ENCODE results near the gene CAPN1.
"Not testable (repeated sequence)": the region's sequence is repeated elsewhere in the genome, so short reads cannot be mapped to it uniquely, and the experiment has no call there.

CAPN1 gene

DNA sequence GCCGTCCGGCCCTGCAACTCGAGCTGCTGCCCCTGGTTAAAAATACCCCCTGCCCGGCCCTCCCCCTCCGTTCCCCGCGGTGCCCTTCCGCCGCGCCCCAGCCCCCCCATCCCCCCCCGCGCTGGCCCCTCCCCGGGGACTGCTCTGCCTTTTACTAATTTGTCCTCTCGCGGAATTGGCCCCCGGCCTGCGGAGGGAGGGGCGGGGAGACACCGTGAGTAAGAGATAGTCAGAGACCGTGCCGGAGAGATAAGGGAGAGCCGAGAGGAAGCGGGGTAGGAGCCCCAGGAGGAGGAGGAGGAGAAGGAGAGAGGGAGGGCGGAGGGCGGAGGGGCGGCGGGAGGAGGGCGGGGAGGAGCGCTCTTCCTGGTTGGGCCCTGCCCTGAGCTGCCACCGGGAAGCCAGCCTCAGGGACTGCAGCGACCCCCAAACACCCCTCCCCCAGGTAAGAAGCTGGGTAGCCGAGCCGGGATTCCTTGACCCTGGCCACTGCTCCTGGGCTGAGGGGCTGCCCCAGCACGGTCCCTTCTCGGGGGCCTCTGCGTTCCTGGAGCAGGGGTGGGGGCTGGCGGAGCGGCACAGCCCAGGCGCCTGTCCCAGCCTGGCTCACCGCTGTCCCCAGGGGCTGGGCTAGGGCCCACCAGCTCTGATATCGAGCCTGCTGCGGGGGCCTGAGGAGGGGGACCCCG, at the start of gene CAPN1:
Gene CAPN1 (plus strand): TSS at position 360 of the 689 bp plus-strand sequence. CDS start 774 bp downstream, outside the sequence.
- Mint-ChIP-seq H3K4me3 (peak within 1 kb of the TSS; percentile 88), H3K9me3 (no peaks in the 10 kb centered on the region), H3K27me3 (no peaks in the 10 kb centered on the region), H3K4me1 (peaks cover 18% of the 10 kb centered on the region), H3K27ac (peak within 1 kb of the TSS; percentile 79), H3K36me3 (peaks cover 2% of the 10 kb centered on the region)

DNA sequence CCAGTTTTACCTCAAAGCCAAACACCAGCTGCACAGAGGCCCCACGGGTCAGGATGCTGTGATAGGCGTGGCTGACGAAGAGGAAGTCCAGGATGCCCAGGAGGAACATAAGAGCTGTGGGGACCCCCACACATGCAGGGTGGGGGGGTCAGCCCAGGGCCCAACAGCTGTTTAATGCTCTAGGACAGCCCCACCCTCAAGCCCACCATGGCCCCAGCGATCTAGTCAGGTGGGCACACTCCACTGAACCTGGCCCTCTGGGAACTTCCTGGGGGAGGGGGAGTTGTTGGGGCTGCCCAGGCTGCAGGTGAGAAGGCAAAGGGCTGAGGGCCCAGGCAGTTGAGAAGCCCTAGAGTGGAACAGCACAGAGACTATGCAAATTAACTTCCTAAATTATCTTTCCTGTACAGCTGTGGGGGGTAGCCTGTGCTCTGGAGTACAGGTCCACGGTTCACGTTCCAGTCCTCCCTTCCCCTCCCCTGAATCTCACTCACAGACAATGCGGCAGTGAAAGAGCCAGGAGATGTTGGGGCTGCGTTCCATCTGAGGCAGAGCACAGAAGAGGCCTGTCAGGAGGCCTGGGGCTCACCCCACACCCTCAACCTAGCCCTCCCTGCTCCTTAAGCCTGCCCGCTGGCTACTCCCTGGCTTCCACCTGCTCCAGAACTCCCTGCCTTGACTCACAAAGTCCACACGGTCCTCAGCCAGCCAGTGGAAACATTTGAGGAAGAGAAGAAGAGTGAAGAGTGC, 49.3 kb upstream of the CAPN1 start:
- Mint-ChIP-seq H3K4me3 (peak overlapping the region; percentile 99), H3K4me1 (peaks cover 26% of the 10 kb centered on the region), H3K27ac (peak overlapping the region; percentile 23), H3K36me3 (peaks cover 4% of the 10 kb centered on the region), H3K9me3 (no peaks in the 10 kb centered on the region), H3K27me3 (no peaks in the 10 kb centered on the region)

DNA sequence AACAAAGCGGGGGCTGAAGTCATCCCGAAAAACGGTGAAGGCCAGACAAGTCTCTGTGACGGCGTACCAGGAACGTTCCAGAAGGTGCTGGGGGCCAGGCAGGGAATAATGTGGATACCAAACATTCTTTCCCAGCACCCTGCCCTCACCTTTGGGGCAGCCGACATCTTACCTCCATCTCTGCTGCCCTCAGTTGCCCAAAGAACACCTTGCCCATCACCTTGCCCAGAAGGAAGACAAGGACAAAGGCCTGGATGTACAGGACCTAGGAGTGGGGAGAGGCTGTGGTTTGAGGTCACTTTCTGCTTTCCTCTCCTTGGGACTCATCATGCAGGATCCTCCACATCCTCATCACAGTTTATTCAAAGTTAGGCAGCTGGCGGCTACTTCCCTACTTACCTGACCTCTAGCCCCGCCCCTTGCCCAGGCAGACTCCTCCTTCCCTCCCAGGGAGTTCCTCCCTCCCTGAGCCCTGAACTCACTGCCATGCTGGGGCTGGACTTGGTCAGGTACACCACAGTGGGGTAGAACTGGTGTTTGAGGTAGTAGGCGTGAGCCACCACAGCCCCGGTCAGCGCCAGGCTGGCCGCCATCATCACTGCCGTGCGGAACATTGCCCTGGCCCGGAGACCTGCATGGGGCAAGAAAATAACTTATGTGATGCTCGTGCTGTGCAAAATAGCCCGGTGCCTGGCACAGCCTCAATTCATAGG, 48.6 kb upstream of the CAPN1 start:
- no peaks in the 10 kb centered on the region for H3K27me3 Mint-ChIP-seq
- H3K9me3 Mint-ChIP-seq, result no peaks in the 10 kb centered on the region
- peaks cover 29% of the 10 kb centered on the region for H3K4me1 Mint-ChIP-seq
- H3K4me3 Mint-ChIP-seq, result peak overlapping the region; percentile 99
- H3K27ac Mint-ChIP-seq, result peak overlapping the region; percentile 99
- H3K36me3 Mint-ChIP-seq, result peaks cover 4% of the 10 kb centered on the region

DNA sequence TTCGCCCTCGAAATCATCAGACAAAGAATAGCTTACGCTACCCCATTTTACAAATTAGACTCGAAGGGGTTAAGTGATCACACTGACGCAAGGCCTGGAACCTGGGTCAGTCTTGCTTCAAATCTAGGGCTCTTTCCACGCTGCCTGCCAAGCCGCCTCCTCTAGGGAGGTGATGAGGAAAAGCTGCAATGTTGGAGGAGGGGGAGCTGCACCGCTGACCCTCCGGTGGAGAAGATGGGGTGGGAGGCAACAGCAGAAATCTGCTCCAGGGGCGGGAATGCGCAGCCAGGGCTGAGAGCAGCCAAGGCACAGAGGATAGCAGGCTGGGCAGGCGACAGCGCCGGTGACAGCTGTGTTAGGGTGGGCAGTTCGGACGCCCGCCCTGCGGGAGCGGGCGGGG, 48.0 kb upstream of the CAPN1 start:
- Mint-ChIP-seq H3K36me3 (peaks cover 4% of the 10 kb centered on the region), H3K27me3 (no peaks in the 10 kb centered on the region), H3K4me3 (peak overlapping the region; percentile 99), H3K4me1 (peaks cover 29% of the 10 kb centered on the region), H3K27ac (peak overlapping the region; percentile 99), H3K9me3 (no peaks in the 10 kb centered on the region)

DNA sequence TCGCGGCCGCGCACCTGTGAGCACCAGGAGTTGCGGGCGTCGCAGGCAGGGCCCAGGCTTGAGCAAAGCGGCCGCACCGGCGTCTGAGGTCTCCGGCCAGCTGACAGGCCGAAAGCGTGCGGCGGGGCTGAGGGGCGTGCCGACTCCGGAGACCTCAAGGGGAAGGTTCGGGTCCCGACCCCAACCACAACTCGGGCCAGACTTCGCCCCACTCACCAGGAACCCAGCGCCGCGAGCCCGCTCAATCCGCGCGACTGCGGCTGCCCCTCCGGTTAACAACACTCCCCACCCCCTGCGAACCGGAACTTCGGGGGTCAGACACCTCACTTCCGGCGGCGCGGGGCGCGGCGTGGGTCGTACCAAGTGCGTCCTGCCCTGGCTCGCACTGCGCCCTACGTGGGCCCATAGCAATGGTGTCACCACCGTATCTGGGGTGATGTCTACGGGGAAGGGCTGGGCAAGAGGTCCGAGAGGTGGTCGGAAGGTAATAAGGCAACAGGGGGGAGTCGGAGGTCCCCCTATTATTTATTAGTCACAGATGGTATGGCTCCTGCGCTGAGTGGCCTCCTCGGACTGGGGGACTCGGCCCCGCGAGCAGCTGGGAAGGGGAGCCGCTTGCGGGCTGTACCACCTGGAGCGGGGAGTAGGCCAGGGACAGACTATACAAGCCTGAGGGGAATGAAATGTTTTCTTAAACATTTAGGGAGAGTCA, 47.3 kb upstream of the CAPN1 start, which contains the start of gene SYVN1:
Gene SYVN1 (minus strand): TSS at position 280 of the 712 bp plus-strand sequence. CDS start 918 bp downstream, outside the sequence.
- H3K4me3 Mint-ChIP-seq, result peak within 1 kb of the TSS; percentile 99
- H3K36me3 Mint-ChIP-seq, result peaks cover 4% of the 10 kb centered on the region
- no peaks in the 10 kb centered on the region for H3K27me3 Mint-ChIP-seq
- peaks cover 29% of the 10 kb centered on the region for H3K4me1 Mint-ChIP-seq
- no peaks in the 10 kb centered on the region for H3K9me3 Mint-ChIP-seq
- H3K27ac Mint-ChIP-seq, result peak within 1 kb of the TSS; percentile 99

DNA sequence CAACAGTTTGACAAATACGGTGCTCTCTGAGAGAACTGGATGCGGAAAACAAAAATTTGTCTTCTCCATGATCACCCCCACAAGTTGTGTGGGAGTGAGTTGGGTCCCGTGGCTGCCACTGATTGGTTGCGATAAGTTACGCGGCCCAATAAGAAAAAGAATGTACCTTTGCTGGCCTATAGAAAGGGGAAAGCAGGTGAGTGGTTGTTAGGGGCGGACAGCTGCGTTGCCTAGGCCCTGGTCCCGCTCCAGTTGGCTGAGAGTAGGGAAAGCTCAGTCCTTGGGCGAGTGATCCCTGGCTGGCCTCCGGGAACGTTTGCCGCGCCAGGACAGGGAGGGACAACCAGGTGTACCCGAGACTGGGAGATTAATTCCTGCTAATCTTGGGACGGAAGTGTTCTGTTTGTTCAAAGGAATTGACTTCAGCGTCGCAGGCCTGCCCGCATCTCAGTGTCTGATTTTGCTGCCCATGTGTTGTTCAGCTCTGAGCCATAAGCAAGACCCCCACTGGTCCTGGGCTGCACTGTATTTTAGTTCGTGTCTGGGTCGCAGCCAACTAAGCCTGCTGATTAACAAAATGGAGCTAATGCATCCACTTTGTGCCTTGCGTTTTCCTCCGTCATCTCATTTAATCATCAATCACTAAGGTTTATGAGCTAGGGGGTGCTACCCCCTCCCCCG, 46.6 kb upstream of the CAPN1 start:
- Mint-ChIP-seq H3K27ac (peak overlapping the region; percentile 99), H3K9me3 (no peaks in the 10 kb centered on the region), H3K4me1 (peaks cover 29% of the 10 kb centered on the region), H3K36me3 (peaks cover 4% of the 10 kb centered on the region), H3K4me3 (peak overlapping the region; percentile 99), H3K27me3 (no peaks in the 10 kb centered on the region)

DNA sequence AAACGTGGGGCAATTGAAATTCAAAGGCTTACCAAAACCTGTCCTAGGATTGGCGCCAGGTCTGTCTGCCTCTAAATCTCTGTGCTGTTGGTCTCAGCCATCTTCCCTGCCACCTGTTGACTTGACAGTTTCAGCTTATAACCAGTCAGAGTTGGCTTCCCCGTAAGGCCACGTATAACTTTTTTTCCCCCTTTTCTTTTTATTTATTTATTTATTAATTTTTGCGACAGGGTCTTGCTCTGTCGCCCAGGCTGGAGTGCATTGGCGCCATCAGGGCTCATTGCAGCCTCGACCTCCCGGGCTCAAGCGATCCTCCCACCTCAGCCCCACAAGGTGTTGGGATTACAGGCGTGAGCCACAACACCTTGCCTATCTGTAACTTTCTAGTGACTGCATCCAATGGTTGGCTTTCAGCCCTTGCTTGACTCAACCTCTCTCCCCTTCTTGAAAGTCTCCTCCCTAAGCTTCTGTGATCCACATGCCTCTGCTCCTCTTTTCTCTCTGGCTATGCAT, 46.0 kb upstream of the CAPN1 start:
- Mint-ChIP-seq H3K27me3 (no peaks in the 10 kb centered on the region), H3K9me3 (no peaks in the 10 kb centered on the region), H3K4me3 (peak overlapping the region; percentile 99), H3K27ac (peak overlapping the region; percentile 99), H3K36me3 (peaks cover 4% of the 10 kb centered on the region), H3K4me1 (peaks cover 29% of the 10 kb centered on the region)

DNA sequence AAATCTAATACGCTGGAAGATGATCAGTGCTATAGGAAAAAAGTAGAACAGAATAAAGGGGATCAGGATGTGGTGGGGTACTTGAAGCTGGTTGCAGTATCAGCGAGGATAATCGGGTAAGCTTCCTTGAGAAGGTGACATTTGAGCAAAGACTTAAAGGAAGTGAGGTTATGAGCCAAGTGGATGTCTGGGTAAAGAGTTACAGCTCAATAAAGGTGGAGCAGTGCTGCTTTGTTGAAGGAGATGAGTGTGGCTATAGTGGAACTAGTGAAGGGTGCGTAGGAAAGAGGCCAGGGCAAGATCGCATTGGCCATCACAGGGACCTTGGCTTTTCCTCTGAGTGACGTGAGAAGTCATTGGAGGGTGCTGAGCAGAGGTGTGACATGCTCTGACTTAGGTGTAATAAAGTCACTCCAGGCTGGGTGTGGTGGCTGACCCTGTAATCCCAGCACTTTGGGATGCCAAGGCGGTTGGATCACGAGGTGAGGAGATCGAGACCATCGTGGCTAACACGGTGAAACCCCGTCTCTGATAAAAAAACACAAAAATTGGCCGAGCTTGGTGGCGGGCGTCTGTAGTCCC, 45.1 kb upstream of the CAPN1 start:
- H3K4me1 Mint-ChIP-seq, result peaks cover 29% of the 10 kb centered on the region
- no peaks in the 10 kb centered on the region for H3K9me3 Mint-ChIP-seq
- peak overlapping the region; percentile 89 for H3K4me3 Mint-ChIP-seq
- H3K27ac Mint-ChIP-seq, result peak overlapping the region; percentile 99
- H3K27me3 Mint-ChIP-seq, result no peaks in the 10 kb centered on the region
- H3K36me3 Mint-ChIP-seq, result peaks cover 2% of the 10 kb centered on the region

DNA sequence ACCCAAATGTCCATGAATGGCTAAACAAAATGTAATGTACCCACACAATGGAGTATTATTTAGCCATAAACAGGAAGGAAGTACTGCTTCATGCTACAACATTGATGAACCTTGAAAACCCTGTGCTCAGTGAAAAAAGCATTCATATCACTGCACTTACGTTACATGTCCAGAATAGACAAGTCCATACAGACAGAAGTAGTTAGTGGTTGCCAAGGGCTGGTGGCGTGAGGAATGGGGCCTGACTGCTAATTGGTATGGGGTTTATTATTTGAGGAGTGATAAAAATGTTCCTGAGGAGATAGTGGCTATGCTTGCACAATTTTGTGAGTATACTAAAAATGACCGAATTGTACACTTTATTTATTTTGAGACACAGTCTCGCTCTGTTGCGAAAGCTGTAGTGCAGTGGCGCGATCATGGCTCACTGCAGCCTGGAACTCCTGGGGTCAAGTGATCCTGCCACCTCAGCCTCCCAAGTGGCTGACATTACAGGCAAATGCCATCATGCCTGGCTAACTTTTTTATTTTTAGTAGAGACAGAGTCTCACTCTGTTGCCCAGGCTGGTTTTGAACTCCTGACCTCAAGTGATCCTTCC, 39.7 kb upstream of the CAPN1 start:
- Mint-ChIP-seq H3K4me3 (no peak overlapping the region), H3K27me3 (no peaks in the 10 kb centered on the region), H3K4me1 (peaks cover 4% of the 10 kb centered on the region), H3K27ac (no peak overlapping the region), H3K9me3 (no peaks in the 10 kb centered on the region), H3K36me3 (no peaks in the 10 kb centered on the region)

DNA sequence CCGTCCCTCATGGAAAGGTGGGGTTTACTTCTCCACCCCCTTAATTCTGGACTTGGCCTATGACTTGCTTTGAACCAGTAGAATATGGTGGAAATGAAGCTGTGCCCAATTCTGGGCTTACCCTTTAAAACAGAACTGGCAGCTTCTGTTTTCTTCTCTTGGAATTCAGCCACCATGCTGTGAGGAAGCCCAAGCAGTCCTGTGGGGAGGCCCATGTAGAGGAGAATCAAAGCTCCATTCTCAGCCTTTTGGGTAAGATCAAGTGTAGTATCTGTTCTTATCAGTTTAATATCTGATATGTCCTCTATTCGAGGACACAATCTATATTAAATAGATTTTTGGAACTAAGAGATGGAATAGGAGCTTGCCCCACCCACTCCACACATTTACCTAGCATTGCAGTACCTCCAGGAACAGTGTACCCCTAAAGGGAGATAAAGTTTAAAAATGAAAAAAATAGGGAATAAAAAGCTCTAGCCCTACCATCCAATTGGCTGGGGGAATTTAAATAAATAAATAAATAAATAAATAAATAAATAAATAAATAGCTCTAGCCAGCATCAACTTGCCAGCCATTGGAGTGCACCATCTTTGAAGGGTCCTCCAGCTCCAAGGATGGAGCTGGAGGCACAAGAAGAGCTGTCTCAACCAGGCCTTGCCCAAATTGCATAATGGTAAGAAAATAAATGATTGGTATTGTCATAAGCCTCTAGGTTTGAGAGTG, 34.2 kb upstream of the CAPN1 start:
- no peak overlapping the region for H3K4me3 Mint-ChIP-seq
- no peaks in the 10 kb centered on the region for H3K27me3 Mint-ChIP-seq
- no peak overlapping the region for H3K27ac Mint-ChIP-seq
- no peaks in the 10 kb centered on the region for H3K4me1 Mint-ChIP-seq
- H3K36me3 Mint-ChIP-seq, result peaks cover 1% of the 10 kb centered on the region
- H3K9me3 Mint-ChIP-seq, result no peaks in the 10 kb centered on the region

DNA sequence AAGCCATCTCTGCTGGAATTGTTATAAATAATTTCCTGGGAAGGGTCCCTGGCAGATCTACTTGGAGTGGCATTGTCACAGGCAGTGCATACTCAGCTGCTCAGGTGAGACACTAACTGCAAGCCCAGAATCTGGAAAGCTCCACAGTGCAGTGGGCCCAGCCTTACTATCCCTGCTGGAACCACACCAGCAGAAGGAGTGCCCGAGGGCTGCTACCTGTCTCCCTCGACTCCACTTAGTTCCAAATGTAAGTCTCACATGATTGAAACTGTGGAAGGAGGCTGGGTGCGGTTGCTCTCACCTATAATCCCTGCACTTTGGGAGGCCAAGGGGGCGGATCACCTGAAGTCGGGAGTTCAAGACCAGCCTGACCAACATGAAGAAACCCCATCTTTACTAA, 33.1 kb upstream of the CAPN1 start:
- no peaks in the 10 kb centered on the region for H3K4me1 Mint-ChIP-seq
- H3K36me3 Mint-ChIP-seq, result peaks cover 1% of the 10 kb centered on the region
- no peak overlapping the region for H3K4me3 Mint-ChIP-seq
- H3K27ac Mint-ChIP-seq, result no peak overlapping the region
- H3K27me3 Mint-ChIP-seq, result no peaks in the 10 kb centered on the region
- H3K9me3 Mint-ChIP-seq, result no peaks in the 10 kb centered on the region

DNA sequence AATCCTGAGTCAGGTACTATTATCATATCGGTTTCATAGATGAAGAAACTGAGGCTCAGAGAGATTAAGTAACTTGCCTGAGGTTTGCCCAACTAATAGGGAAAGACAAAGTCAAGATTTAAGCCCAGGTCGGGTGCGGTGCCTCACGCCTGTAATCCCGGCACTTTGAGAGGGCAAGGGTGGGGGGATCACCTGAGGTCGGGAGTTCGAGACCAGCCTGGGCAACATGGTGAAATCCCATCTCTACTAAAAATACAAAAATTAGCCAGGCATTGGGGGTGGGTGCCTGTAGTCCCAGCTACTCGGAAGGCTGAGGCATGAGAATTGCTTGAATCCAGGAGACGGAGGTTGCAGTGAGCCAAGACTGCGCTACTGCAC, 31.6 kb upstream of the CAPN1 start:
- not testable (repeated sequence) for H3K4me1 Mint-ChIP-seq, H3K4me3 Mint-ChIP-seq, H3K27me3 Mint-ChIP-seq, H3K27ac Mint-ChIP-seq, H3K36me3 Mint-ChIP-seq, H3K9me3 Mint-ChIP-seq

DNA sequence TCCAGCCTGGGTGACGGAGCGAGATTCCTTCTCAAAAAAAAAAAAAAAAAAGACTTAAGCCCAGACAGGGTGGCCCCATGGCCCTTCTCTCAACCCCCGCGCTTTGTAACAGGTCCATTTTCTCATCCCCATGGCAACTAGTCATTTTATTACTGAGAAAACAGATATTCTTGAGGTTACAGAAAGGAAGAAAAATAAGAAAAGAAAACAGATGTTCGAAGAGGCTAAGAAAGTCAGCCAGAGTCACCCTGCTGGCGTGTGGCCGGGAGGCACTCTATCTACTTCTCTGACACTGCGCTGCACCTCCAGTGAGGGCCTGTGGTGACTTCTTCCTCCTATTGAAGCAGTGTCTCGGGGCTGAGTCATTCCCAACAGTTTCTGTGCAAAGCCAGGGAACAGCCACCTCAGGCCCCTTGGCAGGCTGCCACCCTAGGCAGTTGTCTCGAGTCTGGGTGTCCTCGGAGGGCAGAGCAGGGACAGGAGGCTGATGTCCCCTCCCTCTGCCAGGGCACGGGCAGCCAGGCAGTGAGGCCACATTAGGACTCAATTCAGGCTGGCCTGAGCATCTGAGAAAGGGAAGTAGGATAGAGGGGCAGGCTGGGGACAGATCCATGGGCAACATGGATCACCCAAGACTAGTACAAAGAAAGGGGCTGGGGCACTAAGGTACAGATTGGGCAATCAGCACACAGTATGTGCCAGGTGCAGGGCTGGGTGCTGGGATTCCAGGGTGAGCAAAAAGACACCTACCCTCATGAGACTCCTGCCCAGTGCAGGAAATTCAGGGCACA, 31.0 kb upstream of the CAPN1 start:
- Mint-ChIP-seq H3K9me3 (no peaks in the 10 kb centered on the region), H3K4me1 (no peaks in the 10 kb centered on the region), H3K36me3 (peaks cover 1% of the 10 kb centered on the region), H3K27me3 (no peaks in the 10 kb centered on the region), H3K27ac (no peak overlapping the region), H3K4me3 (no peak overlapping the region)

Measured in activated naive CD4-positive, alpha-beta T cell treated with anti-CD3 and anti-CD28 coated beads, Interleukin-2, amount 50 U/mL, for 24 hours (primary cell).